ENCODE data around the gene UBE2D2. TPM values are rescaled to one million over a fixed set of nuclear protein-coding genes. Genes with fewer than 3 reads are reported as not detected.
"Not testable (repeated sequence)": the region's sequence is repeated elsewhere in the genome, so short reads cannot be mapped to it uniquely, and the experiment has no call there.

Gene UBE2D2
- total RNA-seq, 1 experiment from 2014 or later: 222 TPM

DNA sequence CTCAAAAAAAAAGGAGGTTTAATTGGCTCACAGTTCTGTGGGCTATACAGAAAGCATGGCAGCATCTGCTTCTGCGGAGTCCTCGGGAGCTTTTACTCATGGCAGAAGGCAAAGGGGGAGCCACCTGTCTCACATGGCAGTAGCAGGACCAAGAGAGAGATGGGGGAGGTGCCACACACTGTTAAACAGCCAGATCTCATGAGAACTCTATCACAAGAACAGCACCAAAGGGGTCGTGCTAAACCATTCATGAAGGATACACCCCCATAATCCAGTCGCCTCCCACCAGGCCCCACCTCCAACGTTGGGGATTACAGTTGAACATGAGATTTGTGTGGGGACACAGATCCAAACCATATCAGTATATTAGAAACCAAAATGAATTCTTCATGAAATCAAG, 58.7 kb downstream of the UBE2D2 start:
- CTCF ChIA-PET: no interaction called here
- Histone ChIP-seq H3K9me3 (ENCODE audit: control insufficient read depth, insufficient read depth, low read depth, low read length) (no peaks in the 10 kb centered on the region), H3K36me3 (ENCODE audit: control insufficient read depth, insufficient read depth, low read length) (peaks cover 22% of the 10 kb centered on the region), H3K4me1 (ENCODE audit: control insufficient read depth, insufficient read depth, low read length) (no peaks in the 10 kb centered on the region), H3K4me3 (ENCODE audit: low read depth in 2 of 2, low read length in 2 of 2) (no peak overlapping the region), H3K27me3 (ENCODE audit: control insufficient read depth, insufficient read depth, low read length) (no peaks in the 10 kb centered on the region), H3K27ac (ENCODE audit: low read length) (no peak overlapping the region)
- in situ Hi-C loops (cut with HindIII; ENCODE audit: low pct_unique_long_range_greater_than_20kb, low sequenced_read_pairs) (no loop called here), intact Hi-C loops (cut with micrococcal nuclease; ENCODE audit: unreplicated experiment) (no loop called here)
- DNase-seq (ENCODE audit: low read depth, low spot score) (no peak), ATAC-seq (no peak)
- POLR2A ChIA-PET: no interaction called here
- TF ChIP-seq, protein P1, sequence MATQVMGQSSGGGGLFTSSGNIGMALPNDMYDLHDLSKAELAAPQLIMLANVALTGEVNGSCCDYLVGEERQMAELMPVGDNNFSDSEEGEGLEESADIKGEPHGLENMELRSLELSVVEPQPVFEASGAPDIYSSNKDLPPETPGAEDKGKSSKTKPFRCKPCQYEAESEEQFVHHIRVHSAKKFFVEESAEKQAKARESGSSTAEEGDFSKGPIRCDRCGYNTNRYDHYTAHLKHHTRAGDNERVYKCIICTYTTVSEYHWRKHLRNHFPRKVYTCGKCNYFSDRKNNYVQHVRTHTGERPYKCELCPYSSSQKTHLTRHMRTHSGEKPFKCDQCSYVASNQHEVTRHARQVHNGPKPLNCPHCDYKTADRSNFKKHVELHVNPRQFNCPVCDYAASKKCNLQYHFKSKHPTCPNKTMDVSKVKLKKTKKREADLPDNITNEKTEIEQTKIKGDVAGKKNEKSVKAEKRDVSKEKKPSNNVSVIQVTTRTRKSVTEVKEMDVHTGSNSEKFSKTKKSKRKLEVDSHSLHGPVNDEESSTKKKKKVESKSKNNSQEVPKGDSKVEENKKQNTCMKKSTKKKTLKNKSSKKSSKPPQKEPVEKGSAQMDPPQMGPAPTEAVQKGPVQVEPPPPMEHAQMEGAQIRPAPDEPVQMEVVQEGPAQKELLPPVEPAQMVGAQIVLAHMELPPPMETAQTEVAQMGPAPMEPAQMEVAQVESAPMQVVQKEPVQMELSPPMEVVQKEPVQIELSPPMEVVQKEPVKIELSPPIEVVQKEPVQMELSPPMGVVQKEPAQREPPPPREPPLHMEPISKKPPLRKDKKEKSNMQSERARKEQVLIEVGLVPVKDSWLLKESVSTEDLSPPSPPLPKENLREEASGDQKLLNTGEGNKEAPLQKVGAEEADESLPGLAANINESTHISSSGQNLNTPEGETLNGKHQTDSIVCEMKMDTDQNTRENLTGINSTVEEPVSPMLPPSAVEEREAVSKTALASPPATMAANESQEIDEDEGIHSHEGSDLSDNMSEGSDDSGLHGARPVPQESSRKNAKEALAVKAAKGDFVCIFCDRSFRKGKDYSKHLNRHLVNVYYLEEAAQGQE (IDR thresholded peaks at IDR 0.05; ENCODE audit: insufficient read depth in 1 of 2, low read depth in 2 of 2, low read length in 1 of 2): no peak
- TF ChIP-seq TCF7L2 (IDR thresholded peaks at IDR 0.05; ENCODE audit: low read depth, low read length) (no peak), POLR2AphosphoS5 (IDR thresholded peaks at IDR 0.05; ENCODE audit: low read depth, low read length) (no peak), SIN3A (IDR thresholded peaks at IDR 0.05; ENCODE audit: borderline replicate concordance, insufficient read depth, low read depth, low read length) (no peak)
- TF ChIP-seq, protein P2, sequence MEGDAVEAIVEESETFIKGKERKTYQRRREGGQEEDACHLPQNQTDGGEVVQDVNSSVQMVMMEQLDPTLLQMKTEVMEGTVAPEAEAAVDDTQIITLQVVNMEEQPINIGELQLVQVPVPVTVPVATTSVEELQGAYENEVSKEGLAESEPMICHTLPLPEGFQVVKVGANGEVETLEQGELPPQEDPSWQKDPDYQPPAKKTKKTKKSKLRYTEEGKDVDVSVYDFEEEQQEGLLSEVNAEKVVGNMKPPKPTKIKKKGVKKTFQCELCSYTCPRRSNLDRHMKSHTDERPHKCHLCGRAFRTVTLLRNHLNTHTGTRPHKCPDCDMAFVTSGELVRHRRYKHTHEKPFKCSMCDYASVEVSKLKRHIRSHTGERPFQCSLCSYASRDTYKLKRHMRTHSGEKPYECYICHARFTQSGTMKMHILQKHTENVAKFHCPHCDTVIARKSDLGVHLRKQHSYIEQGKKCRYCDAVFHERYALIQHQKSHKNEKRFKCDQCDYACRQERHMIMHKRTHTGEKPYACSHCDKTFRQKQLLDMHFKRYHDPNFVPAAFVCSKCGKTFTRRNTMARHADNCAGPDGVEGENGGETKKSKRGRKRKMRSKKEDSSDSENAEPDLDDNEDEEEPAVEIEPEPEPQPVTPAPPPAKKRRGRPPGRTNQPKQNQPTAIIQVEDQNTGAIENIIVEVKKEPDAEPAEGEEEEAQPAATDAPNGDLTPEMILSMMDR (IDR thresholded peaks at IDR 0.05): no peak
- BruUV-seq (replicated peaks): no TSS peak

DNA sequence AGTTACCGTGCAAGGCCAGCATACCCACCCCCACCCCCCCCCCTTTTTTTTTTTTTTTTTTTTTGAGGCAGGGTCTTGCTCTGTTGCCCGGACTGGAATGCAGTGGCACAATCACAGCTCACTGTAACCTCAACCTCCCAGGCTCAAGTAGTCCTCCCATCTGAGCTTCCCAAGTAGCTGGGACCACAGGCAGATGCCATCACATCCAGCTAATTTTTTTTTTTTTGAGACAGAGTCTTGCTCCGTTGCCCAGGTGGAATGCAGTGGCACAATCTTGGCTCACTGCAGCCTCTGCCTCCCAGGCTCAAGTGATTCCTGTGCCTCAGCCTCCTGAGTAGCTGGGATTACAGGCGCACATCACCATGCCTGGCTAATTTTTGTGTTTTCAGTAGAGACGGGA, 64.3 kb downstream of the UBE2D2 start:
- DNase-seq (ENCODE audit: low read depth, low spot score); H3K9me3 ChIP-seq (ENCODE audit: control insufficient read depth, insufficient read depth, low read depth, low read length); in situ Hi-C loops (cut with HindIII; ENCODE audit: low pct_unique_long_range_greater_than_20kb, low sequenced_read_pairs); H3K27me3 ChIP-seq (ENCODE audit: control insufficient read depth, insufficient read depth, low read length); ATAC-seq; H3K27ac ChIP-seq (ENCODE audit: low read length); POLR2A ChIA-PET; BruUV-seq (replicated peaks); H3K4me3 ChIP-seq (ENCODE audit: low read depth in 2 of 2, low read length in 2 of 2); H3K4me1 ChIP-seq (ENCODE audit: control insufficient read depth, insufficient read depth, low read length); intact Hi-C loops (cut with micrococcal nuclease; ENCODE audit: unreplicated experiment): not testable (repeated sequence)
- CTCF ChIA-PET: interaction anchor here (0.7 kb wide), 1 partner anchor 127 kb away, joined by 3 read pairs; no protein-coding TSS in a partner anchor
- H3K36me3 ChIP-seq (ENCODE audit: control insufficient read depth, insufficient read depth, low read length): peaks cover 30% of the 10 kb centered on the region; the same call in 1 of the 2 replicates

DNA sequence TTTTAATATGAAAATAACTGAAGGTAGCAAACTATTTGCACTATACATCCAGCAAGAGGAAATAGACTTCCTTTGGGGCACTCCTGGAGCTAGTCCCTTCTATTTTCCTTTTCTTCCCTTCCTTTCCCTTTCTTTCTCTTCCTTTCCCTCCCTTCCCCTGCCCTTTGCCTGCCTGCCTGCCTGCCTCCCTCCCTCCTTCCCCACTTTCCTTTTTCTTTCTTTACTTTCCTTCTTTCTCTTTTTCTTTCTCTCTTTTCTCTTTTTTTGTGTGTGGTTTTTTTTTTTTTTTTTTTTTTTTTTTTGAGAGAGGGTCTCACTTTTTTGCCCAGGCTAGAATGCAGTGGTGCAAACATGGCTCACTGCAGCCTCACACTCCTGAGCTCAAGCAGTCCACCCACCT, 69.7 kb downstream of the UBE2D2 start:
- intact Hi-C loops (cut with micrococcal nuclease; ENCODE audit: unreplicated experiment): no loop called here
- no peak overlapping the region for H3K4me3 ChIP-seq (ENCODE audit: low read depth in 2 of 2, low read length in 2 of 2)
- POLR2A ChIA-PET: no interaction called here

More for the DNA sequence above, 69.7 kb downstream of the UBE2D2 start:
- no TSS peak for BruUV-seq (replicated peaks)
- in situ Hi-C loops (cut with HindIII; ENCODE audit: low pct_unique_long_range_greater_than_20kb, low sequenced_read_pairs): no loop called here
- Histone ChIP-seq H3K4me1 (ENCODE audit: control insufficient read depth, insufficient read depth, low read length) (peaks cover 14% of the 10 kb centered on the region), H3K36me3 (ENCODE audit: control insufficient read depth, insufficient read depth, low read length) (peaks cover 18% of the 10 kb centered on the region; the same call in 1 of the 2 replicates), H3K9me3 (ENCODE audit: control insufficient read depth, insufficient read depth, low read depth, low read length) (no peaks in the 10 kb centered on the region), H3K27me3 (ENCODE audit: control insufficient read depth, insufficient read depth, low read length) (no peaks in the 10 kb centered on the region), H3K27ac (ENCODE audit: low read length) (no peak overlapping the region)
- TF ChIP-seq, protein P1 (IDR thresholded peaks at IDR 0.05; ENCODE audit: insufficient read depth in 1 of 2, low read depth in 2 of 2, low read length in 1 of 2): no peak
- no peak for TF ChIP-seq POLR2AphosphoS5 (IDR thresholded peaks at IDR 0.05; ENCODE audit: low read depth, low read length)
- TF ChIP-seq SIN3A (IDR thresholded peaks at IDR 0.05; ENCODE audit: borderline replicate concordance, insufficient read depth, low read depth, low read length): no peak
- TF ChIP-seq, protein P2 (IDR thresholded peaks at IDR 0.05): no peak
- no peak for TF ChIP-seq TCF7L2 (IDR thresholded peaks at IDR 0.05; ENCODE audit: low read depth, low read length)
- DNase-seq (ENCODE audit: low read depth, low spot score) (no peak), ATAC-seq (no peak)
- CTCF ChIA-PET: interaction anchor here (0.6 kb wide), 1 partner anchor 208 kb away, joined by 7 read pairs; no protein-coding TSS in a partner anchor
